Stimulated activated CD4-positive, alpha-beta T cell treated with anti-CD3 and anti-CD28 coated beads, Interleukin-4, amount 100 ng/mL, for 1 hour (primary cell): ENCODE measurements around the gene IGLON5.

Experiments used
- DNase-seq: peaks from one replicate; pipeline ENCODE4 v3.0.0-alpha.2; 2020

IGLON5 gene

GRCh38 chr19:51339687-51340656 lies 28.5 kb downstream of the IGLON5 start:
- DNase-seq = peak; percentile 92

- no peak for DNase-seq
These were observed 29.6 kb downstream of the IGLON5 start for GRCh38 chr19:51341066-51341465.

GRCh38 chr19:51341976-51342580 lies 30.6 kb downstream of the IGLON5 start, which contains the start of gene VSIG10L:
VSIG10L (minus strand) TSS chr19:51342139; CDS start chr19:51342124, 15 bp downstream.
- no peak for DNase-seq

- no peak for DNase-seq
These were observed 31.5 kb downstream of the IGLON5 start for GRCh38 chr19:51342631-51343569.

- DNase-seq = no peak
These were observed 33.7 kb downstream of the IGLON5 start for GRCh38 chr19:51345076-51345620.

GRCh38 chr19:51346742-51347141 lies 35.3 kb downstream of the IGLON5 start:
- no peak for DNase-seq

GRCh38 chr19:51347209-51347928 lies 35.9 kb downstream of the IGLON5 start:
- DNase-seq = no peak

- no peak for DNase-seq
These were observed 40.0 kb downstream of the IGLON5 start for GRCh38 chr19:51351266-51351990.

- no peak for DNase-seq
These were observed 41.4 kb downstream of the IGLON5 start for GRCh38 chr19:51352783-51353360.

GRCh38 chr19:51354103-51354741 lies 42.8 kb downstream of the IGLON5 start:
- DNase-seq = no peak

GRCh38 chr19:51354742-51355148 lies 43.3 kb downstream of the IGLON5 start:
- no peak for DNase-seq

GRCh38 chr19:51356159-51356801 lies 44.8 kb downstream of the IGLON5 start:
- DNase-seq = no peak

- DNase-seq = no peak
These were observed 46.5 kb downstream of the IGLON5 start for GRCh38 chr19:51357952-51358351.

GRCh38 chr19:51359294-51359693 lies 47.9 kb downstream of the IGLON5 start:
- DNase-seq = no peak

GRCh38 chr19:51361239-51361638 lies 49.8 kb downstream of the IGLON5 start:
- DNase-seq = no peak

GRCh38 chr19:51364200-51365106 lies 53.0 kb downstream of the IGLON5 start:
- DNase-seq = no peak

- DNase-seq = no peak
These were observed 53.9 kb downstream of the IGLON5 start for GRCh38 chr19:51365211-51365964.

- DNase-seq = no peak
These were observed 54.5 kb downstream of the IGLON5 start, which contains the start of gene ETFB for GRCh38 chr19:51365965-51366388. ETFB (minus strand) TSS chr19:51366388; CDS start chr19:51366326, 62 bp downstream.
